Measurements from ENCODE around the gene GLCCI1. TPM values are rescaled to one million over a fixed set of nuclear protein-coding genes. Genes with fewer than 3 reads are reported as not detected.

GLCCI1 gene
- total and polyA plus RNA-seq, 2 of the 13 experiments (the other 11 are each of a cell fraction or from before 2014, with no cell fraction given) = 1.3 to 1.7 TPM

GRCh38 chr7:7970531-7971307 lies 2.1 kb downstream of the GLCCI1 start (continued):
- TF ChIP-seq ZFX (CRISPR knock-in tag; IDR thresholded peaks at IDR 0.05; ENCODE audit: low read depth) = no peak

GRCh38 chr7:7971308-7972040 lies 2.9 kb downstream of the GLCCI1 start:
- CTCF ChIA-PET (ENCODE audit: low intra/inter-chr PET ratio, low total read pairs) = no interaction called here

More at GRCh38 chr7:7971308-7972040, 2.9 kb downstream of the GLCCI1 start:
- intact Hi-C loops (cut with micrococcal nuclease; ENCODE audit: unreplicated experiment) (no loop called here), in situ Hi-C loops (cut with HindIII; ENCODE audit: extremely low pct_ligation_motif_present, low pct_unique_long_range_greater_than_20kb) (no loop called here)
- Histone ChIP-seq H3K4me3 (replicated peaks in 1 of 3; ENCODE audit: insufficient read depth in 1 of 3, low read depth in 2 of 3, low read length in 3 of 3) (no peak overlapping the region), H3K4me2 (ENCODE audit: low read depth, low read length) (peak overlapping the region; percentile 89; the same call in 1 of the 2 replicates), H3K36me3 (replicated peaks in 1 of 2; ENCODE audit: control insufficient read depth in 1 of 2, insufficient read depth in 2 of 2, low read length in 2 of 2) (no peaks in the 10 kb centered on the region), H3K9ac (ENCODE audit: insufficient read depth, low read depth, low read length) (no peak overlapping the region), H2AFZ (ENCODE audit: low read length) (no peak overlapping the region), H3K27me3 (ENCODE audit: control insufficient read depth in 1 of 2, insufficient read depth in 2 of 2, low read length in 2 of 2) (peaks cover 0 to 5% of the 10 kb centered on the region in 2 experiments; a peak in 1 of 5 replicates), H3K79me2 (ENCODE audit: insufficient read depth, low read length) (no peaks in the 10 kb centered on the region), H3K9me3 (ENCODE audit: low read length) (no peaks in the 10 kb centered on the region), H3K27ac (ENCODE audit: extremely low read length, insufficient read depth, low read length) (no peak overlapping the region), H4K20me1 (ENCODE audit: insufficient read depth, low read length) (no peaks in the 10 kb centered on the region), H3K4me1 (ENCODE audit: insufficient read depth, low read length) (peaks cover 31% of the 10 kb centered on the region)
- POLR2A ChIA-PET = no interaction called here
- FAIRE-seq = no peak
- TF ChIP-seq CREB3 (CRISPR knock-in tag; IDR thresholded peaks at IDR 0.05) (no peak), ZNF792 (CRISPR knock-in tag; IDR thresholded peaks at IDR 0.05) (no peak), ZNF607 (CRISPR knock-in tag; IDR thresholded peaks at IDR 0.05; ENCODE audit: borderline replicate concordance) (no peak), RXRB (CRISPR knock-in tag; IDR thresholded peaks at IDR 0.05; ENCODE audit: borderline replicate concordance) (no peak), ZNF292 (CRISPR knock-in tag; IDR thresholded peaks at IDR 0.05; ENCODE audit: borderline replicate concordance, low read depth) (no peak), NR2F6 (IDR thresholded peaks at IDR 0.05) (no peak), NR2F6 (CRISPR knock-in tag; IDR thresholded peaks at IDR 0.05) (no peak), POLR2G (IDR thresholded peaks at IDR 0.05; ENCODE audit: low read depth, low read length) (no peak), FOXA3 (CRISPR knock-in tag; IDR thresholded peaks at IDR 0.05) (no peak), MXD4 (CRISPR knock-in tag; IDR thresholded peaks at IDR 0.05) (no peak), SRF (IDR thresholded peaks at IDR 0.05; ENCODE audit: low read depth, low read length) (no peak), ELF3 (CRISPR knock-in tag; IDR thresholded peaks at IDR 0.05) (no peak), ZBTB8A (CRISPR knock-in tag; IDR thresholded peaks at IDR 0.05; ENCODE audit: borderline replicate concordance, low read depth) (no peak)
- no peak for DNase-seq (ENCODE audit: low spot score)
- ATAC-seq = no peak
- no TSS peak for BruUV-seq (replicated peaks)
- WGBS (ENCODE audit: low lambda C conversion rate) = 90% methylated on average over 9 of the region's 9 CpGs
